Measurements from ENCODE around the gene IL17RA. TPM values are rescaled to one million over a fixed set of nuclear protein-coding genes. Genes with fewer than 3 reads are reported as not detected.
"Not testable (repeated sequence)": the region's sequence is repeated elsewhere in the genome, so short reads cannot be mapped to it uniquely, and the experiment has no call there.

IL17RA gene
- total and polyA plus RNA-seq, 2 experiments from 2014 or later, result 8.4 to 14.6 TPM

- no peak for TF ChIP-seq CTCF (IDR thresholded peaks at IDR 0.05; ENCODE audit: poor library complexity)
- TF ChIP-seq EZH2 (IDR thresholded peaks at IDR 0.05; ENCODE audit: borderline replicate concordance), result no peak
- no peak for TF ChIP-seq EZH2phosphoT487 (IDR thresholded peaks at IDR 0.05; ENCODE audit: low read depth, severe bottlenecking, unreplicated experiment)
- WGBS (ENCODE audit: low lambda C conversion rate, missing lambda C conversion rate), result 93% methylated on average over 9 of the region's 9 CpGs
- Histone ChIP-seq H4K20me1 (ENCODE audit: insufficient read depth, poor library complexity, severe bottlenecking) (no peaks in the 10 kb centered on the region), H3K79me2 (peaks cover 4% of the 10 kb centered on the region), H3K27me3 (no peaks in the 10 kb centered on the region), H3K4me1 (ENCODE audit: insufficient read depth) (no peaks in the 10 kb centered on the region), H3K27ac (no peak overlapping the region), H3K9me3 (ENCODE audit: low read depth) (no peaks in the 10 kb centered on the region), H2AFZ (no peak overlapping the region), H3K4me2 (no peak overlapping the region), H3K9me2 (replicated peaks; ENCODE audit: insufficient read depth) (no peaks in the 10 kb centered on the region), H3K4me3 (no peak overlapping the region), H3K36me3 (replicated peaks; ENCODE audit: insufficient read depth, low read depth) (no peaks in the 10 kb centered on the region)
- DNase-seq (ENCODE audit: low spot score), result no peak
Measured at GRCh38 chr22:17143101-17143500, 58.3 kb downstream of the IL17RA start.

- Histone ChIP-seq H3K4me1 (ENCODE audit: insufficient read depth) (no peaks in the 10 kb centered on the region), H3K9me3 (ENCODE audit: low read depth) (no peaks in the 10 kb centered on the region), H2AFZ (no peak overlapping the region), H3K36me3 (replicated peaks; ENCODE audit: insufficient read depth, low read depth) (no peaks in the 10 kb centered on the region), H3K79me2 (peaks cover 11% of the 10 kb centered on the region), H3K27ac (no peak overlapping the region), H3K4me3 (no peak overlapping the region), H3K27me3 (no peaks in the 10 kb centered on the region), H3K9me2 (replicated peaks; ENCODE audit: insufficient read depth) (no peaks in the 10 kb centered on the region), H4K20me1 (ENCODE audit: insufficient read depth, poor library complexity, severe bottlenecking) (no peaks in the 10 kb centered on the region), H3K4me2 (no peak overlapping the region)
- 93% methylated on average over 8 of the region's 8 CpGs for WGBS (ENCODE audit: low lambda C conversion rate, missing lambda C conversion rate)
- TF ChIP-seq EZH2phosphoT487 (IDR thresholded peaks at IDR 0.05; ENCODE audit: low read depth, severe bottlenecking, unreplicated experiment), result no peak
- no peak for TF ChIP-seq EZH2 (IDR thresholded peaks at IDR 0.05; ENCODE audit: borderline replicate concordance)
- TF ChIP-seq CTCF (IDR thresholded peaks at IDR 0.05; ENCODE audit: poor library complexity), result no peak
- no peak for DNase-seq (ENCODE audit: low spot score)
Measured at GRCh38 chr22:17143826-17144225, 59.0 kb downstream of the IL17RA start.

- no peak for DNase-seq (ENCODE audit: low spot score)
- no peak overlapping the region for H3K27ac ChIP-seq
- peaks cover 19% of the 10 kb centered on the region for H3K79me2 ChIP-seq
- H3K36me3 ChIP-seq (replicated peaks; ENCODE audit: insufficient read depth, low read depth), result no peaks in the 10 kb centered on the region
- no peaks in the 10 kb centered on the region for H3K27me3 ChIP-seq
- H4K20me1 ChIP-seq (ENCODE audit: insufficient read depth, poor library complexity, severe bottlenecking), result no peaks in the 10 kb centered on the region
- no peak overlapping the region for H3K4me3 ChIP-seq
- no peak overlapping the region for H3K4me2 ChIP-seq
- no peak overlapping the region for H2AFZ ChIP-seq
- no peaks in the 10 kb centered on the region for H3K4me1 ChIP-seq (ENCODE audit: insufficient read depth)
- WGBS (ENCODE audit: low lambda C conversion rate, missing lambda C conversion rate), result 84% methylated on average over 8 of the region's 8 CpGs
- TF ChIP-seq EZH2 (IDR thresholded peaks at IDR 0.05; ENCODE audit: borderline replicate concordance) (no peak), EZH2phosphoT487 (IDR thresholded peaks at IDR 0.05; ENCODE audit: low read depth, severe bottlenecking, unreplicated experiment) (no peak), CTCF (IDR thresholded peaks at IDR 0.05; ENCODE audit: poor library complexity) (no peak)
- no peaks in the 10 kb centered on the region for H3K9me3 ChIP-seq (ENCODE audit: low read depth)
- no peaks in the 10 kb centered on the region for H3K9me2 ChIP-seq (replicated peaks; ENCODE audit: insufficient read depth)
Measured at GRCh38 chr22:17145021-17145680, 60.4 kb downstream of the IL17RA start.

GRCh38 chr22:17147458-17147857 is 62.7 kb downstream of the IL17RA start:
- not testable (repeated sequence) for DNase-seq (ENCODE audit: low spot score); H4K20me1 ChIP-seq (ENCODE audit: insufficient read depth, poor library complexity, severe bottlenecking); H3K9me3 ChIP-seq (ENCODE audit: low read depth); H3K36me3 ChIP-seq (replicated peaks; ENCODE audit: insufficient read depth, low read depth); H3K4me2 ChIP-seq; H3K4me3 ChIP-seq; H3K9me2 ChIP-seq (replicated peaks; ENCODE audit: insufficient read depth); H3K4me1 ChIP-seq (ENCODE audit: insufficient read depth); H3K27me3 ChIP-seq; H2AFZ ChIP-seq; H3K27ac ChIP-seq
- 98% methylated on average over 13 of the region's 30 CpGs for WGBS (ENCODE audit: low lambda C conversion rate, missing lambda C conversion rate)
- H3K79me2 ChIP-seq, result peaks cover 32% of the 10 kb centered on the region

All from hepatocyte (in vitro differentiated cells).